Heart left ventricle (tissue), 13 donors: Measurements from ENCODE around the gene CFAP46.

Experiments
- CTCF ChIP-seq, 12 donors: fragments of 200-600 bp; sonication (generic) in 4 of 12; IDR thresholded peaks; one replicate each; pipeline versions ENCODE4 v1.5.0 to v1.8.0; 2018 to 2022; ENCODE audit warnings: antibody characterized with exemption in 12 of 12, mild to moderate bottlenecking in 5 of 12
- POLR2A ChIP-seq, 2 donors: fragments of 450-650 bp; IDR thresholded peaks; one replicate each; pipeline ENCODE4 v1.6.1; 2017; ENCODE audit warnings: antibody characterized with exemption in 2 of 2, mild to moderate bottlenecking in 2 of 2, moderate library complexity in 2 of 2
- donor health status: ischemic (EF 13 %, LVEDD 7.1; RV severe dilation, severe dysfunction).
- donor health status: DM: no; HTN: yes; CAD: no.
- donor health status: DM: no; HTN: no; CAD: no.
- donor health status: ischemic (EF 25% LVEDD 6.9; RV normal size, moderate dysfunction).
- donor health status: ischemic (EF 25% LVEDD 5.7; RV mildly dilated, moderate dysfunction).
- donor health status: ischemic (EF 35%, LVEDD 5.7; RV mildly dilated, moderate dysfunction).
- donor health status: nonischemic (EF 11% LVEDD 7.7; RV severe dilation, severe dysfunction).
- donor health status: DM: yes; HTN: yes; CAD: no.
- donor health status: PGD.
- donor health status: ischemic (EF 29% LVEDD 5.4; RV normal size, mild dysfunction).
- donor health status: nonischemic (EF 23%, LVEDD 6.1; RV moderate dilation, normal function).

- no peak for TF ChIP-seq CTCF (IDR thresholded peaks at IDR 0.05)
- no peak for TF ChIP-seq POLR2A (IDR thresholded peaks at IDR 0.05)
Measured at GRCh38 chr10:132781556-132781955, 160.8 kb downstream of the CFAP46 start.
